Loucy (cell line): ENCODE results near the gene CLDN24.

ENCODE experiments used
- H2AFZ ChIP-seq: fragments of 200-600 bp; sonication (generic); 2 replicates; pipeline ENCODE4 v1.6.0; 2016; ENCODE audit warnings: antibody characterized with exemption, mild to moderate bottlenecking, low read length, moderate library complexity
- H3F3A ChIP-seq: fragments of 200-600 bp; 2 replicates; pipeline ENCODE4 v1.6.0; 2016; ENCODE audit warnings: antibody characterized with exemption, low read depth, mild to moderate bottlenecking
- H3K27me3 ChIP-seq: fragments of 200-600 bp; sonication (generic); 2 replicates; pipeline ENCODE4 v1.6.1; 2014; ENCODE audit warnings: low read length, mild to moderate bottlenecking; ENCODE audit not compliant: insufficient read depth, poor library complexity, severe bottlenecking
- H3K36me3 ChIP-seq: fragments of 200-600 bp; sonication (generic); 2 replicates; pipeline ENCODE4 v1.6.1; 2016; ENCODE audit warnings: low read length; ENCODE audit not compliant: insufficient read depth
- H3K4me1 ChIP-seq: fragments of 200-600 bp; sonication (generic); 2 replicates; pipeline ENCODE4 v1.5.1; 2014; ENCODE audit warnings: low read length, mild to moderate bottlenecking; ENCODE audit not compliant: insufficient read depth, poor library complexity, severe bottlenecking
- H3K4me2 ChIP-seq: fragments of 200-600 bp; sonication (generic); 2 replicates; pipeline ENCODE4 v1.6.0; 2014; ENCODE audit warnings: antibody characterized with exemption, low read length, low read depth, mild to moderate bottlenecking; ENCODE audit not compliant: poor library complexity, severe bottlenecking
- H3K4me3 ChIP-seq: fragments of 200-600 bp; sonication (generic); 2 replicates; pipeline ENCODE4 v1.5.1; 2014; ENCODE audit warnings: low read length, mild to moderate bottlenecking, mixed read lengths; ENCODE audit not compliant: poor library complexity, severe bottlenecking
- H3K79me2 ChIP-seq: fragments of 200-600 bp; sonication (generic); 2 replicates; pipeline ENCODE4 v1.6.1; 2014; ENCODE audit warnings: low read length; ENCODE audit not compliant: insufficient read depth
- H3K9ac ChIP-seq: fragments of 200-600 bp; sonication (generic); 2 replicates; pipeline ENCODE4 v1.6.0; 2014; ENCODE audit warnings: mild to moderate bottlenecking, low read depth, low read length, moderate library complexity; ENCODE audit not compliant: poor library complexity, severe bottlenecking
- H3K9me2 ChIP-seq: fragments of 200-600 bp; sonication (generic); replicated peaks from 2 replicates; pipeline ENCODE4 v1.6.1; 2016; ENCODE audit warnings: low read depth, low read length, mixed read lengths
- H3K9me3 ChIP-seq: fragments of 200-600 bp; sonication (generic); 2 replicates; pipeline ENCODE4 v1.6.1; 2014; ENCODE audit warnings: mild to moderate bottlenecking, antibody characterized with exemption, low read length, low read depth; ENCODE audit not compliant: insufficient read depth
- H4K20me1 ChIP-seq: fragments of 200-600 bp; sonication (generic); 2 replicates; pipeline ENCODE4 v1.6.0; 2014; ENCODE audit warnings: antibody characterized with exemption, low read length, mild to moderate bottlenecking; ENCODE audit not compliant: insufficient read depth, poor library complexity, severe bottlenecking
- EZH2phosphoT487 ChIP-seq: fragments of 200-600 bp; IDR thresholded peaks from 2 replicates; pipeline ENCODE4 v1.6.1; 2018; ENCODE audit warnings: antibody characterized with exemption, mild to moderate bottlenecking, moderate library complexity, borderline replicate concordance
- TF ChIP-seq, protein P1 (sequence below): fragments of 200-600 bp; sonication (generic); conservative IDR thresholded peaks from 2 replicates; pipeline ENCODE4 v1.5.1; 2014; ENCODE audit warnings: mild to moderate bottlenecking, antibody characterized with exemption, low read length

The CLDN24 gene

DNA sequence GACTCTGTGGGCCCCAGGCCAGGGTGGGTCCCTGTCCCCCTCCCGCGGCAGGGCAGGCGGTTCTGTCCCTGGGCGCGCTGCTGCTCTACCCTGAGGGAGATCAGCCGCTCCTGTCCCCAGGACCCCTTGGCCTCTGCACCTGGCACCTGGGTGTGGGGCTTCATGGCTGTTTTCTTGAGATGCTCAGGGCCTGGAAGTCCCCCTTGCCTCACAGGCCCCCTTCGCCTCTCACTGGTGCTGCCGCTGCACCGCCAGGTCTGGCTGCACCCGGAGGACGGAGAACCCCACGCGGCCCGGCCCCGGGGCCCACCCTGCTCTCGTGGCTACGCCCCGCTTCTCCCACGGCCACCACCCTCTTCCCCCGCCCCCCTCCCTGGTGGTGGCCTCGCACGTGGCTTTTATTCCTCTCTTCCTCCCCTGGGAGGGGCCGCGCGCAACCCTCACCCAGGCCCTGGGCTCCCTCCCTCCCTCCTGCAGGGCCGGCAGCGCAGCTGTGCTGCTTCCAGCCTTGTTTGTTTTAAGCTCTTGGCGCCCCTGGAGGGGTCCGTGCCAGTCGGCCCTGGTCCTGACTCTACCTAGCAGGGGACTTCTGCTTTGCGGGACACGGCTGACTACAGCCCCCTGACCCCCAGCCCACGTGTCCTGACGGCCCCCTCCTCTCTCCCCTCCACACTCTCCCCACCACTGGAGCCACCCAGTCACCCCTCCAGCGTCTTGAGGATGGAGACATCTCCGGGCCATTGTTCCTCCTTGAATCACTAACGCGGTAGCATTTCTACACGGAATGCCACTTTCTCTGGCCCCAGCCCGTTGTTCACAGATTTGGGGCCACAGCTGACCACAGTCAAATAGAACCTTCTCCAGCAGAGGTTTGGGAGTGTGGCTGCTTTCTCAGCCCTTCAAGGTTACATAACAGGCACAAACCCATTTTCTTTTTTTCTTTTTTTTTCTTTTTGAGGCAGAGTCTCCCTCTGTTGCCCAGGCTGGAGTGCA, 20.6 kb upstream of the CLDN24 start:
- H3K79me2 ChIP-seq: no peaks in the 10 kb centered on the region
- H3K36me3 ChIP-seq: no peaks in the 10 kb centered on the region
- no peak for TF ChIP-seq EZH2phosphoT487
- TF ChIP-seq, protein P1, sequence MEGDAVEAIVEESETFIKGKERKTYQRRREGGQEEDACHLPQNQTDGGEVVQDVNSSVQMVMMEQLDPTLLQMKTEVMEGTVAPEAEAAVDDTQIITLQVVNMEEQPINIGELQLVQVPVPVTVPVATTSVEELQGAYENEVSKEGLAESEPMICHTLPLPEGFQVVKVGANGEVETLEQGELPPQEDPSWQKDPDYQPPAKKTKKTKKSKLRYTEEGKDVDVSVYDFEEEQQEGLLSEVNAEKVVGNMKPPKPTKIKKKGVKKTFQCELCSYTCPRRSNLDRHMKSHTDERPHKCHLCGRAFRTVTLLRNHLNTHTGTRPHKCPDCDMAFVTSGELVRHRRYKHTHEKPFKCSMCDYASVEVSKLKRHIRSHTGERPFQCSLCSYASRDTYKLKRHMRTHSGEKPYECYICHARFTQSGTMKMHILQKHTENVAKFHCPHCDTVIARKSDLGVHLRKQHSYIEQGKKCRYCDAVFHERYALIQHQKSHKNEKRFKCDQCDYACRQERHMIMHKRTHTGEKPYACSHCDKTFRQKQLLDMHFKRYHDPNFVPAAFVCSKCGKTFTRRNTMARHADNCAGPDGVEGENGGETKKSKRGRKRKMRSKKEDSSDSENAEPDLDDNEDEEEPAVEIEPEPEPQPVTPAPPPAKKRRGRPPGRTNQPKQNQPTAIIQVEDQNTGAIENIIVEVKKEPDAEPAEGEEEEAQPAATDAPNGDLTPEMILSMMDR: no peak
- H3K9me3 ChIP-seq: no peaks in the 10 kb centered on the region
- H3K4me3 ChIP-seq: no peak overlapping the region
- H3K4me1 ChIP-seq: no peaks in the 10 kb centered on the region
- H4K20me1 ChIP-seq: no peaks in the 10 kb centered on the region
- no peak overlapping the region for H3K9ac ChIP-seq
- H3K4me2 ChIP-seq: no peak overlapping the region
- no peaks in the 10 kb centered on the region for H3K27me3 ChIP-seq
- H3F3A ChIP-seq: no peaks in the 10 kb centered on the region
- H2AFZ ChIP-seq: no peak overlapping the region
- no peaks in the 10 kb centered on the region for H3K9me2 ChIP-seq

DNA sequence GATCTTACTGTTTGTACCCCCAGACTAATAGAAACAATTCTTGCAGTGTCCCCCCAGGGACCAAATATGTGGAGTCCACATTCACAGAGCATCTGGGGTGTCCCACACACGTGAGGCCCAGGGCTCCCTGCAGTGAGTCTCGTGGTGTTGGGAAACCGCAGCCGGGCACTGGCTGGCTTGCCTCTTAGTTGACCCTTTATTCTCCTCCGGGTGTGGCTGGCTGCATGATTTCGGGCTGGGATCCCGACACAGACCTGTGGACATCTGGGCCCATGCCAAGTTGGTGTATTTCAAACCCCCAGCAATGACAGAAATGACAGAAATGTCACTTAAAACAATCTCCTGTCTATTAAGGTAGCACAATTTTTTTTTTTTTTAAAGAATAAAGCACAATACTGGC, 15.6 kb upstream of the CLDN24 start:
- Histone ChIP-seq H4K20me1 (no peaks in the 10 kb centered on the region), H3K4me3 (no peak overlapping the region), H3K9me3 (no peaks in the 10 kb centered on the region), H3K79me2 (no peaks in the 10 kb centered on the region), H3K4me1 (no peaks in the 10 kb centered on the region), H3K4me2 (no peak overlapping the region), H3K36me3 (no peaks in the 10 kb centered on the region), H3F3A (no peaks in the 10 kb centered on the region), H3K9ac (no peak overlapping the region), H3K27me3 (no peaks in the 10 kb centered on the region), H3K9me2 (no peaks in the 10 kb centered on the region), H2AFZ (no peak overlapping the region)
- TF ChIP-seq, protein P1: no peak
- TF ChIP-seq EZH2phosphoT487: no peak

DNA sequence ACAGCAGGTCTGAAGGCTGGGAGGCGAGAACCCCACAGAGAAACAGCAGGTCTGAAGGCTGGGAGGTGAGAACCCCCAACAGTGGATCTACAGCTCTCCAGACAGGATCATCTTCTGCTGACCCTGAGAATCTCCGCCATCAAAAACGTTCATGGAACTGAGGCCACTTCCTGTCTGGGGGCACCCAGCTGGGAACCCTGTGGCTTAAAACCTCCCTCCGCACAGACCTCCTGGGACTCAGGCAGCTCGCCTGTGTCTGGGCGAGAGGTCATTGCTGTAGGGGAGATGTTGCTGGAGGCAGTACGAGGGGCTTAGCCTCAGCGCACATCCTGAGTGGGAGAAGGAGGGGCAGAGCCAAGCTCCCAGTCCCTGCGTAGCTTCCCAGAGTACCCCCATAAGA, 15.1 kb upstream of the CLDN24 start:
- Histone ChIP-seq H3K4me1 (no peaks in the 10 kb centered on the region), H3K4me2 (no peak overlapping the region), H3K9ac (no peak overlapping the region)

More for the DNA sequence above, 15.1 kb upstream of the CLDN24 start:
- no peaks in the 10 kb centered on the region for H4K20me1 ChIP-seq
- no peak overlapping the region for H3K4me3 ChIP-seq
- no peaks in the 10 kb centered on the region for H3K27me3 ChIP-seq
- H2AFZ ChIP-seq: no peak overlapping the region
- TF ChIP-seq, protein P1: no peak
- TF ChIP-seq EZH2phosphoT487: no peak
- H3K36me3 ChIP-seq: no peaks in the 10 kb centered on the region
- H3K9me3 ChIP-seq: no peaks in the 10 kb centered on the region
- H3K9me2 ChIP-seq: no peaks in the 10 kb centered on the region
- no peaks in the 10 kb centered on the region for H3F3A ChIP-seq
- H3K79me2 ChIP-seq: no peaks in the 10 kb centered on the region
